H1 (cell line): ENCODE results near the gene SELENOS. TPM values are rescaled to one million over a fixed set of nuclear protein-coding genes. Genes with fewer than 3 reads are reported as not detected.
A peak's percentile ranks its signal among the peaks of the same experiment; 100 is the strongest.

Experiments used
- CTCF ChIA-PET: fragments of 300-600 bp; sonication (Branson Sonifier 250); formaldehyde crosslinking; loops from one replicate; lab custom pipeline; 2021; ENCODE audit not compliant: partially characterized antibody; lab: Charles Lee
- POLR2A ChIA-PET: fragments of 300-600 bp; sonication (Branson Sonifier 250); formaldehyde crosslinking; loops from one replicate; lab custom pipeline; 2021; ENCODE audit warnings: inconsistent platforms; ENCODE audit not compliant: partially characterized antibody; lab: Charles Lee
- DNase-seq, 2 experiments: peaks; one replicate each; pipeline versions ENCODE4 v3.0.0 to v3.0.0-alpha.2; 2010 to 2022; ENCODE audit warnings: low spot score in 2 of 2, low read depth in 1 of 2, mixed read lengths in 1 of 2
- FAIRE-seq: peaks from 2 replicates; lab custom pipeline; 2011; peaks lifted over from hg19 to GRCh38; lab: Jason Lieb, UNC
- H2AFZ ChIP-seq: 2 replicates; pipeline ENCODE4 v1.8.1; 2012; ENCODE audit warnings: low read length, inconsistent platforms
- H2AK5ac ChIP-seq: 2 replicates; pipeline ENCODE4 v1.6.1; 2013; ENCODE audit warnings: low read depth, low read length
- H2BK120ac ChIP-seq: replicated peaks from 2 replicates; pipeline ENCODE3; 2013; ENCODE audit warnings: low read depth, low read length, inconsistent platforms
- H2BK12ac ChIP-seq: 2 replicates; pipeline ENCODE4 v1.6.1; 2013; ENCODE audit warnings: low read depth, low read length
- H2BK15ac ChIP-seq: 2 replicates; pipeline ENCODE4 v1.6.1; 2013; ENCODE audit warnings: low read length
- H2BK20ac ChIP-seq: 2 replicates; pipeline ENCODE4 v1.6.1; 2013; ENCODE audit warnings: low read length
- H2BK5ac ChIP-seq: 2 replicates; pipeline ENCODE4 v1.6.1; 2013; ENCODE audit warnings: low read depth, low read length
- H3K14ac ChIP-seq: 2 replicates; pipeline ENCODE4 v1.6.1; 2013; ENCODE audit warnings: inconsistent platforms; ENCODE audit not compliant: insufficient read length
- H3K18ac ChIP-seq: 2 replicates; pipeline ENCODE4 v1.6.1; 2013; ENCODE audit warnings: low read length; ENCODE audit errors: extremely low read depth
- H3K23ac ChIP-seq: 2 replicates; pipeline ENCODE4 v1.6.1; 2013; ENCODE audit warnings: inconsistent platforms; ENCODE audit not compliant: insufficient read length
- H3K23me2 ChIP-seq: 2 replicates; pipeline ENCODE4 v1.6.1; 2013; ENCODE audit warnings: low read depth, low read length
- H3K27ac ChIP-seq: 2 replicates; pipeline ENCODE4 v1.6.1; 2011; ENCODE audit warnings: low read depth, low read length, inconsistent platforms
- H3K27me3 ChIP-seq, 4 experiments: replicated peaks in 1 of 4; 1 replicate in 1 of 4; 2 replicates in 3 of 4; pipeline versions ENCODE4 v1.6.1 to v1.8.1; 2011 to 2013; ENCODE audit warnings: low read length in 3 of 4, mild to moderate bottlenecking in 3 of 4, inconsistent platforms in 2 of 4, mixed read lengths in 2 of 4, moderate library complexity in 1 of 4; ENCODE audit not compliant: control insufficient read depth in 3 of 4, insufficient read depth in 3 of 4; ENCODE audit errors: extremely low read depth in 1 of 4
- H3K36me3 ChIP-seq, 4 experiments: 2 replicates each; pipeline versions ENCODE4 v1.6.1 to v1.8.1; 2011 to 2013; ENCODE audit warnings: mild to moderate bottlenecking in 4 of 4, low read length in 3 of 4, moderate library complexity in 2 of 4, control low read depth in 1 of 4, inconsistent platforms in 1 of 4; ENCODE audit not compliant: insufficient read depth in 4 of 4, control insufficient read depth in 2 of 4
- H3K4ac ChIP-seq: replicated peaks from 2 replicates; pipeline ENCODE3; 2013; ENCODE audit warnings: low read length, low read depth, mixed read lengths, inconsistent platforms; ENCODE audit not compliant: insufficient read length
- H3K4me1 ChIP-seq, 4 experiments: replicated peaks in 1 of 4; 1 replicate in 1 of 4; 2 replicates in 3 of 4; pipeline versions ENCODE4 v1.6.1 to v1.8.1; 2011 to 2013; ENCODE audit warnings: low read length in 3 of 4, inconsistent platforms in 2 of 4, mixed read lengths in 1 of 4; ENCODE audit not compliant: insufficient read depth in 4 of 4, control insufficient read depth in 3 of 4
- H3K4me2 ChIP-seq, 2 experiments: 2 replicates each; pipeline versions ENCODE4 v1.6.1 to v1.8.1; 2011 to 2013; ENCODE audit warnings: low read depth in 2 of 2, low read length in 2 of 2, control low read depth in 1 of 2, inconsistent platforms in 1 of 2, mild to moderate bottlenecking in 1 of 2; ENCODE audit not compliant: insufficient read depth in 1 of 2
- H3K4me3 ChIP-seq, 4 experiments: fragments of 200-600, 300-600 bp in 1 of 4; sonication (generic), shearing (Covaris generic), sonication (Bioruptor Twin) in 1 of 4; 2 replicates each; pipeline versions ENCODE4 v1.5.1 to v1.8.1; 2011 to 2016; ENCODE audit warnings: low read length in 4 of 4, low read depth in 3 of 4, control low read depth in 2 of 4, inconsistent platforms in 2 of 4, mild to moderate bottlenecking in 2 of 4, mixed read lengths in 1 of 4, moderate library complexity in 1 of 4; ENCODE audit not compliant: insufficient read depth in 2 of 4; ENCODE audit errors: extremely low read depth in 1 of 4
- H3K56ac ChIP-seq: replicated peaks from 2 replicates; pipeline ENCODE3; 2013; ENCODE audit warnings: low read depth, mild to moderate bottlenecking, mixed read lengths, low read length, inconsistent platforms; ENCODE audit not compliant: insufficient read length
- H3K79me1 ChIP-seq: 2 replicates; pipeline ENCODE4 v1.6.1; 2013; ENCODE audit warnings: low read depth, low read length, control low read depth
- H3K79me2 ChIP-seq, 2 experiments: 2 replicates each; pipeline versions ENCODE4 v1.6.1 to v1.8.1; 2012 to 2013; ENCODE audit warnings: low read length in 2 of 2, mild to moderate bottlenecking in 2 of 2, inconsistent platforms in 1 of 2; ENCODE audit not compliant: insufficient read depth in 2 of 2, control insufficient read depth in 1 of 2
- H3K9ac ChIP-seq, 4 experiments: replicated peaks in 1 of 4; 1 replicate in 1 of 4; 2 replicates in 3 of 4; pipeline versions ENCODE4 v1.6.1 to v1.8.1; 2011 to 2013; ENCODE audit warnings: low read depth in 3 of 4, low read length in 3 of 4, control low read depth in 2 of 4, mild to moderate bottlenecking in 2 of 4, moderate library complexity in 2 of 4, inconsistent platforms in 1 of 4; ENCODE audit errors: extremely low read depth in 1 of 4
- H3K9me3 ChIP-seq, 2 experiments: 2 replicates each; pipeline versions ENCODE4 v1.6.1 to v1.8.1; 2012 to 2013; ENCODE audit warnings: mild to moderate bottlenecking in 2 of 2, moderate library complexity in 2 of 2, control low read depth in 1 of 2, inconsistent platforms in 1 of 2, low read depth in 1 of 2, low read length in 1 of 2, mixed read lengths in 1 of 2; ENCODE audit not compliant: insufficient read depth in 2 of 2
- H4K20me1 ChIP-seq, 2 experiments: replicated peaks in 1 of 2; 2 replicates each; pipeline versions ENCODE3 to v1.8.1; 2011 to 2013; ENCODE audit warnings: inconsistent platforms in 2 of 2, low read length in 2 of 2, mild to moderate bottlenecking in 1 of 2; ENCODE audit not compliant: insufficient read depth in 2 of 2, control insufficient read depth in 1 of 2
- H4K5ac ChIP-seq: 2 replicates; pipeline ENCODE4 v1.6.1; 2013; ENCODE audit warnings: low read length, low read depth, mixed read lengths, inconsistent platforms; ENCODE audit not compliant: insufficient read length
- H4K8ac ChIP-seq: 2 replicates; pipeline ENCODE4 v1.8.0; 2013; ENCODE audit warnings: mild to moderate bottlenecking, moderate library complexity, low read length, inconsistent platforms; ENCODE audit not compliant: insufficient read depth; ENCODE audit errors: extremely low read depth
- H4K91ac ChIP-seq: replicated peaks from 2 replicates; pipeline ENCODE3; 2013; ENCODE audit warnings: low read length, mixed read lengths, inconsistent platforms; ENCODE audit not compliant: insufficient read length
- BRCA1 ChIP-seq: IDR thresholded peaks from 2 replicates; pipeline ENCODE4 v1.6.1; 2012; ENCODE audit warnings: low read depth, low read length, improper control_type of control experiment
- GTF2F1 ChIP-seq: IDR thresholded peaks from 2 replicates; pipeline ENCODE4 v1.6.1; 2012; ENCODE audit warnings: low read depth, low read length, improper control_type of control experiment, borderline replicate concordance
- HDAC2 ChIP-seq, 2 experiments: fragments of 300-600 bp in 1 of 2; sonication (generic) in 1 of 2; IDR thresholded peaks; 2 replicates each; pipeline ENCODE4 v1.6.1; 2011 to 2012; ENCODE audit warnings: low read depth in 2 of 2, low read length in 2 of 2, mild to moderate bottlenecking in 2 of 2, moderate library complexity in 2 of 2, borderline replicate concordance in 1 of 2, inconsistent platforms in 1 of 2
- SIX5 ChIP-seq: IDR thresholded peaks from 2 replicates; pipeline ENCODE4 v1.6.1; 2011; ENCODE audit warnings: mild to moderate bottlenecking, low read depth, low read length
- WGBS, 2 experiments: shearing (Covaris generic) in 1 of 2; methylation state at CpG; one replicate each; pipeline versions ENCODE4 v1.1.6 to v1.1.7; 2013 to 2015; ENCODE audit warnings: low lambda C conversion rate in 2 of 2, mixed read lengths in 2 of 2, inconsistent platforms in 1 of 2, low coverage in 1 of 2, missing lambda C conversion rate in 1 of 2; ENCODE audit not compliant: insufficient replicate concordance in 2 of 2, insufficient coverage in 1 of 2, insufficient read length in 1 of 2; ENCODE audit errors: extremely low coverage in 1 of 2, missing lambda C conversion rate in 1 of 2; 5-methylcytosine and 5-hydroxymethylcytosine counted together
- polyA plus RNA-seq, 7 experiments: library from polyadenylated mRNA; depleted of rRNA in 3 of 7; stranded (reverse) in 5 of 7; unstranded in 2 of 7; fragments of >200 nt in 5 of 7; fragments of 200-250 nt in 2 of 7; gene quantifications; 1 replicate in 5 of 7; 2 replicates in 1 of 7; 4 replicates in 1 of 7; pipeline versions ENCODE4 v1.2.1 to v1.2.3, GENCODE V29; 2011 to 2013; ENCODE audit warnings: missing spikeins in 2 of 7, mixed read lengths in 2 of 7
- total RNA-seq: library from RNA; stranded (reverse); fragmentation: NEBNext Ultra II Directional; extraction: Animal tissue kit (Norgen Biotek cat#: 25700); gene quantifications from 2 replicates; pipeline ENCODE4 v1.2.1, GENCODE V29; 2021

Gene SELENOS
- total and polyA plus RNA-seq, 2 of the 8 experiments (the other 6 are each of a cell fraction or from before 2014, with no cell fraction given), result 45.1 to 46.0 TPM

GRCh38 chr15:101315736-101316135, 38.5 kb upstream of the SELENOS start:
- no peak overlapping the region for H2BK120ac ChIP-seq
- no peak overlapping the region for H2BK12ac ChIP-seq
- no peak overlapping the region for H3K18ac ChIP-seq
- H3K9ac ChIP-seq, result no peak overlapping the region; a peak in 1 of 7 replicates
- 92% methylated on average over 10 of the region's 10 CpGs; no CpG with 5 or more reads in 1 of the 2 experiments for WGBS, 2 experiments
- no peak overlapping the region for H4K8ac ChIP-seq
- no peaks in the 10 kb centered on the region; a peak in 1 of 7 replicates for H3K27me3 ChIP-seq
- no peak overlapping the region for H3K27ac ChIP-seq
- no peaks in the 10 kb centered on the region for H3K23me2 ChIP-seq
- ChIA-PET CTCF (interaction anchor here (0.6 to 8.6 kb wide), 8 partner anchors 10 to 326 kb away, joined by 3 to 94 read pairs (median 7); no protein-coding TSS in a partner anchor), POLR2A (interaction anchor here (1.4 kb wide), 1 partner anchor 22 kb away, joined by 3 read pairs; no protein-coding TSS in a partner anchor)
- H3K4me2 ChIP-seq, result no peak overlapping the region
- no peaks in the 10 kb centered on the region for H3K79me1 ChIP-seq
- no peak overlapping the region for H3K23ac ChIP-seq
- H3K4ac ChIP-seq, result no peak overlapping the region
- no peak overlapping the region for H2AK5ac ChIP-seq
- H4K5ac ChIP-seq, result no peak overlapping the region
- H4K91ac ChIP-seq, result no peak overlapping the region
- H3K4me3 ChIP-seq, result no peak overlapping the region
- H3K14ac ChIP-seq, result no peak overlapping the region
- H2BK20ac ChIP-seq, result no peak overlapping the region
- no peak overlapping the region for H3K56ac ChIP-seq
- H4K20me1 ChIP-seq, result no peaks in the 10 kb centered on the region
- H3K9me3 ChIP-seq, result no peaks in the 10 kb centered on the region
- no peaks in the 10 kb centered on the region for H3K79me2 ChIP-seq
- DNase-seq (peak in 1 of 2 experiments; percentile 31), FAIRE-seq (no peak)
- no peak overlapping the region for H2BK5ac ChIP-seq
- no peak overlapping the region for H2BK15ac ChIP-seq
- H3K4me1 ChIP-seq, result peaks cover 0 to 5% (median 0%) of the 10 kb centered on the region in 4 experiments; a peak in 1 of 7 replicates
- H2AFZ ChIP-seq, result no peak overlapping the region
- H3K36me3 ChIP-seq, result no peaks in the 10 kb centered on the region
- TF ChIP-seq BRCA1 (no peak), GTF2F1 (no peak), HDAC2 (IDR thresholded peaks at IDR 0.05; ENCODE audit: borderline replicate concordance in 1 of 2, low read depth in 2 of 2, low read length in 2 of 2) (no peak), SIX5 (no peak)
